GM18858 (cell line): ENCODE data around the gene MIPOL1.
A peak's percentile ranks its signal among the peaks of the same experiment; 100 is the strongest.
"Not testable (repeated sequence)": the region's sequence is repeated elsewhere in the genome, so short reads cannot be mapped to it uniquely, and the experiment has no call there.

ENCODE experiments used
- ATAC-seq: cut with Tn5 transposase; IDR thresholded peaks from one replicate; pipeline ENCODE4 v1.9.1; 2021; ENCODE audit not compliant: unreplicated experiment

Gene MIPOL1

DNA sequence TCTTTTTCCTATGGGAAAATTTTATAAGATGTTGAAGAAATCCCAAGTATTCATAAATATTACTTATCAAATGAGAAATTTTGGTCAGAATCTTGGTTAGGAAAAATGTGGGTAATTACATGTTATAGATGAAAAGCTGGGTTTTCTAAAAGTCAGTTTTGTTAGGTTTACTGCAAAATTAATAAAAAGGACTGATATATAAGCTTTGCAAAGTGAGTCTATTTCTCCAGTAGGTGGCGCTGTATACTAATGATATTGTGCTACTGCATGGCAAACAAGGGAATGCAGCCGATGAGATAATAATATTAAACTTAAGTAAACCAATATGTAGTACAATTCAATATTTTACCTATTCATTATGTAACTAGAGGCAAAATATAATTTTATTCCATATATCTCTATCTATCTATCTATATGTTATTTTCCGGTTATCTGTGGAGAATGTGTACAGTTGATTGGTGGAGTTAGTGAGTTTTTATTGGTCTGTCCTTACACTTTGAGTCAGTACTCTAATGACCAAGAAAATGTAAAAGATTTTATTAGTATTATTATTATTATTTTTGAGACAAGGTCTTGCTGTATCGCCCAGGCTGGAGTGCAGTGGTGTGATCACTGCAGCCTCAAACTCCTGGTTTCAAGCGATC, 32.9 kb downstream of the MIPOL1 start:
- ATAC-seq, result peak; percentile 67

DNA sequence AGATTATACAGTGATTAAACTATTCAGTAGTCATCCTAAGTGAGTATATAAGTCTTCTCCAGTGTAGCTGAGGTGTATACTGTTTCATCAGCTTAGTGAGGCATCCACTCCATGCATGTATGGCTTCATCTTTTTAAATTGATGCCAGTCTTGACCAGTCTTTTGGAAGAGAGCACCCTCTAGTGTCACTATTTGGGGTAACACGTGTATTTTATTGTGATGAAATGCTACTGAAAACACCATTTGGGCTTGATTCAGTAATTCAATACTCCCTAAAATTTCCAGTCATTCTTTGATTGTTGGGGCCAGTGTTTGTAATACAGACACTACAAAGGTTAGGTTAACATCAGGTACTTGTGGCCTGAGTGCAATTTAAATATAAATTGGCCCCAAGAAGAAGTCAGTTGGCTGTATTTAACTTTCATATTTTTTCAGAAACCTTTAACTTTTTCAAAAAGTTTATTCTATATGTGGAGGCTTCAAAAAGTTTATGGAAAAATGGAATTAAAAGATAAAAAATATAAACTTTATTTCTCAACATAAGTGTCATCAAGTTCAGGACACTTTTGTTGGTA, 35.3 kb downstream of the MIPOL1 start:
- ATAC-seq, result peak; percentile 64

DNA sequence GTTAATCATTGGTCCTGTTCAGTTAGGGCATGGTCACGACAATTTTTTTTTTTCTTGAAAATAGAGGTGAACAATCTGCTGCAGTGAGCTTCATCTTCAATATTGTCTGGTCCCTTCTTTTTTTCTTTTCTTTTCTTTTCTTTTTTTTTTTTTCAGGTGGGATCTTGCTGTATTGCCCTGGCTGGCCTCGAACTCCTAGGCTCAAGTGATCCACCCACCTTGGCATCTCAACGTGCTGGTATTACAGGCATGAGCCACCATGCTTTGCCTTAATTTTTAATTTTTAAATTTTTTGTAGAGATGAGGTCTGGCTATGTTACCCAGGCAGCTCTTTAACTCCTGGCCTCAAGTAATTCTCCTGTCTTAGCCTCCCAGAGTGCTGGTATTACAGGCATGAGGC, 36.5 kb downstream of the MIPOL1 start:
- ATAC-seq, result no peak

DNA sequence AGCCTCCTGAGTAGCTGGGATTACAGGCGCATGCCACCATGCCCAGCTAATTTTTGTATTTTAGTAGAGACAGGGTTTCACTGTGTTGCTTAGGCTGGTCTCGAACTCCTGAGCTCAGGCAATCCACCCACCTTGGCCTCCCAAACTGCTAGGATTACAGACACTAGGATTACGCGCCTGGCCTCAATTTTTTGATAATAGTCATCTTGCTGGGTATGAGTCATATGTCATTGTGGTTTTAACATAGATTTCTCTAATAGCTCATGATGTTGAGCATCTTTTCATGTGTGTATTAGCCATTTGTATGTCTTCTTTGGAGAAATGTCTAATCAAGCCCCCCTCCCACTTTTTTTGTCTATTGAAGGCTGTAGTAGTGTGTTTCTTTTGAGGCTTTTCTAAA, 38.3 kb downstream of the MIPOL1 start:
- ATAC-seq, result not testable (repeated sequence)

DNA sequence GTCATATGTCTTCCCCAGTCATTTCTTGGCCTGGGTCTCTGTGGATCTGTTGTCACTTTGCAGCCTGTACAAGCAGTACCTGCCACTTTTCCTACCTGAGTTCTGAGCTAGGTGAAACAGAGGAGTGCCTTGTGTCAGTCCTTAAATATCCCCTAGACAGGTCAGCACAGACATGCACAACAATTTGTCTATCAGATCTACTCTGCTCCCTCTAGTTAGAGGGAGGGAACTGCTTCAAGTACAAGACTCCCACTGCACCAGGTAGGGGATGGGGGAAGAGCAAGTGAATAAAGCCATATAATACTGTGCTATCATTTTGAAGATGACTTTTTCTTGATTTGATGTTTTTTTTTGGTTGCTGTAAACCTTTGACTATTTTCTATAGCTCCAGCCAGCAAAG, 39.4 kb downstream of the MIPOL1 start:
- ATAC-seq, result no peak

DNA sequence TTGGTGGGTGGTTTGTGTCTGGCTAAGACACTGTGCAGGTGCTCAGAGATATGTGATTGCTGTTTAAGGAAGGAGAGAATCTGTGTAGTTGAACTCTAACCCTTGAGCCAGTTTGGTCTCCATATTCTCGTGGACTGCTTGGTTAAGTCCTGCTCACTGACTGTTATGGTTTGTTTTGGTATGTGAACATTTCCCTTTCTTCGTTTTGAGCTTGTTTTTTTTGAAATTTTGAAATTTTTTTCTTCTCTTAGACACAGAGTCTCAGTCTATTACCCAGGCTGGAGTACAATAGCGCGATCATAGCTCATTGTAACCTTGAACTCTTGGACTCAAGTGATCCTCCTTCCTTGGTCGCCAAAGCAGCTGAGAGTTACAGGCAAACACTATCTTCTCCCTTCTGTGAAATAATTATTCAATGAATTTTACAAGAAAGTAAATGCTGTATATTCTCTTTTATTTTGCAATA, 40.0 kb downstream of the MIPOL1 start:
- ATAC-seq, result no peak

DNA sequence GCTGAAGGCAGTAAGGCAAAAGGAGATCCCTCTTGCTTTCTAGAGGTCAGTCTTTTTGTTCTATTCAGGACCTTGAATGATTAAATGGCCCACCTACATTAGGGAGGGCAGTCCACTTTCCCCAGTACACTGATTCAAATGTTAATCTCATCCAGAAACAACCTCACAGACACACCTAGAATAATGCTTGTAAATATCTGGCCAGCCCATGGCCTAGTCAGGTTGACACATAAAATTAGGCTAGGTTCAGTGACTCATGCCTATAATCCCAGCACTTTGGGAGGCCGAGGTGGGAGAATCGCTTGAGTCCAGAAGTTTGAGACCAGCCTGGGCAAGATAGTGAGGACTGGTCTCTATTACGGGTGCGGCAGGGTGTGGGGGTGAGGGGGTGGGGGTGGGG, 43.5 kb downstream of the MIPOL1 start:
- no peak for ATAC-seq

DNA sequence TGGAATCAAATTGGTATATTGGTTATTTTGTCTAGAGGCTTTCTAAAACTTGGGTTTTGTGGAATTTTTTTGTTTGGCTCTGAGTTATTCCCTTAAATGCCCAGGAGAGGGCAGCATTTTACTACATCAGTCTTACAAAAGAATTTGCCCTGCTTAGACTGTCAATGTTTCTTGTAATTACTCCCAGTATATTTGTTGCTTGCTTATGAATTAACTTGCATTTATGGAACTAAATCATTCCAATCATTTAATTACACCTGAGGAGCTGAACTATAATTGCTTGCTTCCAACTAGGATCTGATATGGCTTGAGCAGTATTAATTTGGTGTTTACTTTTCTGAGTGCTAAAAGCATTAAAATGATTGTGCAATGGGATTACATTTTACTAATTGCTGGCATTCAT, 48.7 kb downstream of the MIPOL1 start:
- no peak for ATAC-seq

DNA sequence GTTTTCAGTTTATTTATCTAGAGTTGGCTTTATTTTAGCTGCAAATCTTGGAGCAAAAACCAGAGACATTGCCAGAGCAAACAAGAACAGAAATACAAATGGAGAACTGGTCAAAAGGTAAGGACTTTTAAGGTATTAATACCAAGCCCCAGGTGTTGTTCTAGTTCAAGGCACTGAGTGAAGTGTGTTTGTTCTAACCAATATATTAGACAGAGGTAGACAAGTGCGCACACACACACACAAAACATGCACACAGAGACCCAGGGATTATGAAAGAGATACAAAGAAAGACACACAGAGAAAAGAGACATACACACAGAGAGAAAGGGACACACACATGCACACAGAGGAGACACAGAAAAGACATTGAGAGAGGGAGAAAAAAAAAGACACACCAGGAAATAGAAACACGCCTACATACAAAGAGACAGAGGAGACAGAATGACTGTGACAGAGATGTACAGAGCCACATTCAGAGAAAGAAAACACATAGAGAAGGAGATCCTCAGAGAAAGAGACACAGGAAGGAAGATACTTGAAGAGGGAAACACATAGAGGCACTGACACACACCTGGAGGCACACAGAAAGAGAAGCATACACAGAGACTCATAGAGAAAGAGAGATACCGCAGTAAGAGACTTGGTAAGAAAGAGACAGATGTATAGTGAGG, 50.2 kb downstream of the MIPOL1 start:
- no peak for ATAC-seq

DNA sequence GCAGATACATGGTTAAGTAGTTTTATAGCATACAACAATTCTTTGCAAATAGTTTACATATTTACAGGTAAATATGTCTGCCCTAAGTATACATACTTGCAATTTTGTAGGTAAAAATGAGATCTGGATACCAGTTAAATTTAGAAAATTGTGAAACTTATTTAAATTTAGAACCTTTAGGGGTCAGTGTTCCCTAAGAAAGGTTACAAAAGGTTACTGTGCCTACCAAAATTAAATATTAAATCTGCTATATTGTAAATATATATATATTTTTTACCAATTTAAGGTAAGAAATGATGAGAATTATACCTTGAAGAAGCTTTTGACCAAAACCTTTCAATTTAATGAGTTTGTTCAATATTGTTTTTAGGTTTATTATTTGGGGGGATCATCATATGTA, 54.0 kb downstream of the MIPOL1 start:
- no peak for ATAC-seq

DNA sequence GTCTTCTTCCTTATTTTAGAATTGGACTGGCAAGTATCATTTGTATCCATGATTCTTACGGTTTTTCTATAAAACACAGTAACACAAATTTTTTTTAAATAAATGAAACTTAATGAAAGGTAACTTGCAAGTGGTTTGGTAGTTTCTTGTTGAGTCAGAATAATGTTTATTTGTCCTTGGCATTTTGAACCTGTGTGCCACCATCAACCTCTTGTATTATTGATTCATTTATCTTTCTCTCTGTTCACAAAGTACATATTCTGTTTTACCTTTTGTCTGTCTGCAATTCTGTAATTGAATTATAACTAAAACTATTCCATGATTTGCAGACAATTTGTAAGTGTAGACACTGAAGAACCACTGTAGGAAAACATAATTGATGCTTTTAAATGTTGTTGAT, 54.7 kb downstream of the MIPOL1 start:
- ATAC-seq, result no peak

DNA sequence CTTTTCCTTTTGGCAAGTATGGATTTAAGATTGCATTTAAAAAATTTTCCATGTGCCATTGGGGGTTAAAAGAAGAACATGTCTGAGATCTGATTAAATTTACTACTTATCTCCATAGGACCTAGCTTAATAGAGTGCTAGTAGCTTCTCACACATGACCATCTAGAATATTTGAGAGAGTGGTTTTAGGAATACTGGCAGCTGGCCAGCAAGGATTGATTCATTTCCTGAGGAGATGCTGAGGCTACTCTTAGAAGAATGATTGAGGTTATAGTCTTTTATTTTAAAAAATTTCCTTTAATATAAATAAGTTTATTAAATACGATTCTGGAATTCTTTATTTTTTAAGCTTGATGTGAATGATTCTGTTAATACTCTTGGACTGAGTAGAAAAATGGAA, 56.2 kb downstream of the MIPOL1 start:
- no peak for ATAC-seq

DNA sequence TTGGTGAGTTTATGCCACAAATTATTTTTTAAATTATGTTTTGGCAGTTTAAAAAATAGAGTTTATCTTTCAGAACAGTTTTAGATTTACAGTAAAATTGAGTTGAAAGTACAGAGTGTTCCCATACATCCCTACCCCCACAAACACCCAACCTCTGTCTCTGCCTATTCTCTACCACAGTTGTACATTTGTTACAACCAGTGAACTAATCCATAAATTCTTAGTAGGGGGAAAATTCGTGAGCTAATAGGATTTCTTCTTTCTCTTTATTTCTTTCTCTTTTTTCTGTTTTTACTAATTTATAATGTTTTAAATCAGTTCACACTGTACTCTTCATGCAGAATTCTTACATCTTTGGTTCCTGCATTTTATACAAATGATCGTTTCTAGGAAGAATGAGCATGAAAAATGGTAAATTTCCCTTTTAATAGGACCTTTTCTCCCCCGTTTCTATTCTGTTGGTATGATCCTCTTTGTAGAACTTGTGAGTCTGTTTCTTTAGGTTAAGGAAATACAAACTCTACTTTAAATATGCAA, 56.7 kb downstream of the MIPOL1 start:
- no peak for ATAC-seq

DNA sequence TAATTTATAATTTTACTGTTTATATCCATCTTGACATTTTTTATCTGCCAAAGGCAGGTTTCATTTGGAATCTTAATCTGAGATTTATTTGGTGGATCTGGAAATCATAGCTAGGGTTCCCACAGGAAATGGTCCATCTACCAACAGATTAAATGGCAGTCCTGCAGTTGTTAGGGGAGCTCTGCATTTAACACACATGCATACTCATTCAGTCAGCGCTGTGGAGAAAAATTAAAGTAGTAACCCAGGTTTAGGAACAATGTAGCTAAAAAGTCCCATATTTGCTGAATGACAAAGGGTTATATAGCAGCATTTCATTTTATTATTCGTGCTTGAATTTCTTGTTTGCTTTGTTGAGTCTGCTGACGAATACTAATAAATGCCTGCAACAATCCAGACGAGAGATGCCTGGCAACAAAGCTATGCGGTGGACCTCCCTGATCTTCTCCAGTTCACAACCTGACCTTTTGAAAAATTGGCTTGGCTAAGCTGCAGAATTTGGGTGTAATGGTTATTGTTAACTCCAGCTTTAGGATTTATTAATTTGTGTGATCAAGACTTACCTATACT, 59.8 kb downstream of the MIPOL1 start:
- no peak for ATAC-seq

DNA sequence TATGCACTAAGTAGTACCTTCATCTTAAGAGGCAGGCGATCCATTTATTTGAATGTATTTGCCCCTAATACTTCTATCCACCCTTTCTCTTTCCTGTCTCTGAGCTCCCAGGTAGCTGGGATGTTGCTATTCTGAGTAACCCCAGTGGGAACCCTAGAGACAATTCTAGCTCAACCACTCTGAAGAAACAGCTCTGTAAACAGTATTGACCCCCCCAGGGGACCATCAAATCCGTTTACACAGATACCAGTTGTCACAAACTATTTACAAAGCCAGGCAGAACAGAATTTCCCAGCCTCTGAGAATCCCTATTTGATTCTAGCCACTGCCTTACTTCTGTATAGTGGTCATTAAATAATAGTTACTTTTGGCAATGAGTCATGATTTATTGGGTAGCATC, 64.9 kb downstream of the MIPOL1 start:
- ATAC-seq, result no peak

DNA sequence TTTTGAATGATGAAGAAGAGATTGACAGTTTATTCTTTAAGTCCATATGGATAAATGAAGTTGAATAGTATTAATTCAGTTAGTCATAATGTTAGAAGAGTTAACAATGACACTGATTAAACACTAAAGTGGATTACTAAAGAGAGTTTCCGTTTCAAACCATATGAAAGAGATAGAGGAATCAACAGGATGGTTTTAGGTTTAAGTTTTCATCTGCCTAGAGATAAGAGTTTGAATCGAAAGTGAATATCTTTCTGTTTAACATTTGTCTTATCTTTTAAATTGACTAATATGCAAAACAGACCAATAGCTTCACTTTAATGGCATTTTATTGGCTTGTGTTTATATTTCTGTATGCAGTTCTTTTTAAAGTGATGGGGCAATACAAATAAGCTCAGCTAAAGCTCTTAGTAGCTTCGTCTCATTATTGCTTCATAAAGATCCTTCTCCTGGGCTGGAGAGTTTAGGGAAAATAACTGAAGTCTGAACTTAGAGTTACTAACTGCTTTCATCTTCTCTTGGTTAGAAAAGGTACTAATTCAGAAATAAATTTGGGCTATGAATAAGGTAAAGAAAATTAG, 66.0 kb downstream of the MIPOL1 start:
- ATAC-seq, result no peak

DNA sequence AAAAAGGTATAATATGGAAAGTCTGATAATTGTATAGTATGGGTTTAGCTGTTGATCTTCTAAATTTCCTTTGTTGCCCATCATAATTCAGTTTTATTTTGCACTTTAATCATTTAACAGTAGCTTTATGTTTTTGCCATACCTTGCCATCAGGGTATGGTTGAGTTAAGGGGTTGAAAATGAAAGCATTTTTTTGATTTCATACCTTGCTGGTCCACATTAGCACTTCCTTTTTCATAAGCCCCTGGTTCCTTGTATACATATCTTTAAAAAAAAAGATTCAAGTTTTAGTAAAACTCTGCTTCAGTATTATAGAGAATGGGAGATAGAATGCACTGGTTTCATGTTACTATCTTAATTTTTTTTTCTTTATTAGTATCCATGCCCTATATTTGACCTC, 71.1 kb downstream of the MIPOL1 start:
- ATAC-seq, result no peak

DNA sequence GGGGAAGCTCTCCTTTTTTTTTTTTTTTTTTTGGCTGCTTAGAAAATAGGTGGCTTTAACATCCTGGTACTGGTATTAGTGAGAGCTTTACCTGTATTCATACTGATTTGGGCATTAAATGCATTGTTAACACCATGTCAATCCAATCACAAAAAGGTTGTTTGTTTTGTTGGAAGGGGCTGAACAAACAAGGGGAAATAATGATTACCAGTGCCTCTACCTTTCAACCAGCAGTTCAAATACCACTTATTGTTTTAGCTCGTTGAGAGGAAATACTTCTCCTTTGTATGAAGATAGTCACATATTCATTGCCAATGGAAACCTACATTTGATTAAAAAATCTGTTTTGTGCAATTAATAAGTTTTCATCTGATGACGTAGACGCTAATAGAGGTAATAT, 72.9 kb downstream of the MIPOL1 start:
- ATAC-seq, result no peak

DNA sequence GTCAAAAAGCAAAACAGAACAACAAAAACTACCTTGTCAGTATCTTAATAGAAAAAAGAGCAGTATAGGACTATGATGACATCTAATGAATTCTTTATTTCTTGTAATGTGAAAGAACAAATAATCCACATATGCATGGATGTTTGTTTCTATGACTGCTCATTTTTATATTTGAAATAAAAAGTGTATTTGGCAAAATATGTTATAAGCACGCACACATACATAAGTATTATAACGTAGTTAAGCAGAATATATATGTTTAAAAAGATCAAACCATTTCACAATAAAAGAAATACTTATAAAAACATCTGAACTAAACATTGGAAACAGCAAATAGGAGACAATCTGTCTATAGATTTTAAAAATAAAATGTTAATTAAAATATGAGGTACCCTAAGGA, 74.8 kb downstream of the MIPOL1 start:
- no peak for ATAC-seq

DNA sequence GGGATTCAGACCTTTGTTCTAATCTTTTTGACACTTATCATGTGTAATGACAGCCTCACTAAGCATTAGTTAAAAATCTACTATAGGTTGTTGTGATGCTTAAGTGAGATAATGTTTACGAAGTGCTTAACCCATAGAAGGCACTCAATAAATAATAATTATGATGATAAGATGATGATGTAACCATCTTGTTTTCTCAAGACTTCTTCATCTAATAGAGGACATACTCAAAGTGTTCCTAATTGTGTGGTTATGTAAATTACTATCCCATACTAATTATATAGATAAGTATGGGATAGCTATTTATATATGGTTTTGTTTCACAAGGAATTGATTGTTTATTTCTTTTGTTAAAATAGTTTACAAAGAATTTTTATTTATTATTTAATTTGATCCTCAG, 76.9 kb downstream of the MIPOL1 start:
- ATAC-seq, result no peak

DNA sequence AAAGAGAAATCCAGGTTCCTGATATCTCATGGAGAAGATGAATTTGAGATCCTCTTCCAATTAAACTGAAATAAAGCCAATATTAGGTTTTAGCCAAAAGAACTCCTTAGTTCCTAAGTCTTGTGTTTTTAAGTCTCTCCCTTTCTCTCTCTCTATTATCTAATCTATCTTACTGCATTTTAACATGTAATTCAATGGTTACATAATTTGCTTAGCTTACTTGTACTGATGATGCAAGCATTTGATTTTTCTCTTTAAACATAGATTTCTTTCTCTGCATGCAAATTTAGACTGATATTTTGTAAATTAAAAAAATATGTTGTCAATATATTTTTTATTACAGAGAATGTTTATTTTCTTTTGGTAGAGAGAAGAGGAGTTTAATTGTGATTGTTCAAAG, 78.2 kb downstream of the MIPOL1 start:
- ATAC-seq, result no peak
